T-helper 1 cell treated with Interleukin-12 subunit alpha and Interleukin-12 subunit beta and Interleukin-4 antibody, amounts not matched to agents 30 ng/mL and 1 ng/mL, for 36 hours (primary cell): Measurements from ENCODE around the gene HSD11B1L. TPM values are rescaled to one million over a fixed set of nuclear protein-coding genes. Genes with fewer than 3 reads are reported as not detected.

Experiments used
- intact Hi-C: fragments of 100-400 bp; cut with micrococcal nuclease; formaldehyde crosslinking; loops from one replicate; pipeline ENCODE4 v1.15.1; 2024
- total RNA-seq: library from RNA; stranded (reverse); gene quantifications from 2 replicates; pipeline ENCODE4 v1.2.3, GENCODE V29; 2022

Gene HSD11B1L
- total RNA-seq, 1 donor from 2014 or later = 2.4 TPM

DNA sequence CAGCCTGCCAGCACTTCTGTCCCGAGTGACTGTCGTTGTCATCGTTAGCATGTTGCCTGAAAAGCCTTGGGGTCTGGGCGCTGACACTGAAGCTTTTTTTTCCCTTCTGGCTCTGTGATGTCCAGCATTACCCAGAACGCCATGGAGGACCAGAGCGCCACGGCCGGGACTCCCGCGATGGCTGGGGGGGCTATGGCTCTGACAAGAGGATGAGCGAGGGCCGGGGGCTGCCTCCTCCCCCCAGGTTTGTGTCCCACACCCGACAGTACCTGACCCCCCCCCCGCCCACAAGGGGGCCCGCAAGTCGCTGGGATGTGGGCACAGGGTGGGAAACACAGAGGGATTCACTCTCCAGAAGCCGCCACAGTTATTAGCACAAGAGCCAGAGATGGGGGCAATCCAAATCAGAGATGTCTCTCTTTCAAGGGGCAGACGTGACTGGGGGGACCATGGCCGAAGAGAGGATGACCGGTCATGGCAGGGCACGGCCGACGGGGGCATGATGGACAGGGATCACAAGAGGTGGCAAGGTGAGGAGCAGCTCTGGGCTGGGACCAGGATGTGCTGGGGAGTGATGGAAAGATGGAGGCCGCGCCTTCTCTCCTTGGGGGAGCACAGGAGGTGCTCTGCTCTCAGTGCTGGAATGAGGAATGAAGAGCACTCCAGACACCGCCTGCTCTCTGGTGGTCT lies 13.8 kb upstream of the HSD11B1L start:
- intact Hi-C loops = loop anchor here (5.0 kb wide), 1 partner anchor 230 kb away; no protein-coding TSS in a partner anchor

- intact Hi-C loops = loop anchor here (5.0 kb wide), 1 partner anchor 231 kb away; no protein-coding TSS in a partner anchor
These were observed 13.0 kb upstream of the HSD11B1L start for GRCh38 chr19:5667751-5668271.

DNA sequence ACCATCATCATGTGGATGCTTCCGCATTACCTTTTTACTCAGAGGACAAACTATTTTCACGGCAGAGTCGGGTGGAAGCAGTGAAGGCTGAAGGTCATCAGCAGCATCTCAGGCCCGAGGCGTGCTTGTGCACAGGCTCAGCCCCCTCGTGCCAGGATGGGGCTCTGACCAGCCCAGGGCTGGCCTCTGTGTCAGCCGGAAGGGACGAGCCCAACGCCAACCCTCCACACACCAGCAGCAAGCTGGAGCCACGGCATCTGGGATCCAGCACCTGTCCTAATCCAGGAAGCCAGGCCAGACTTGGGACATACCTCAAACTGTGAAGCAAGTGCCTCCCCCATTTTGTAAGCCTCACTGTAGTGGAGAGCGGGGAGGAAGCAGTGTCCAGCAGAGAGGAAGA lies 11.6 kb upstream of the HSD11B1L start:
- intact Hi-C loops = loop anchor here (5.0 kb wide), 1 partner anchor 232 kb away; no protein-coding TSS in a partner anchor

DNA sequence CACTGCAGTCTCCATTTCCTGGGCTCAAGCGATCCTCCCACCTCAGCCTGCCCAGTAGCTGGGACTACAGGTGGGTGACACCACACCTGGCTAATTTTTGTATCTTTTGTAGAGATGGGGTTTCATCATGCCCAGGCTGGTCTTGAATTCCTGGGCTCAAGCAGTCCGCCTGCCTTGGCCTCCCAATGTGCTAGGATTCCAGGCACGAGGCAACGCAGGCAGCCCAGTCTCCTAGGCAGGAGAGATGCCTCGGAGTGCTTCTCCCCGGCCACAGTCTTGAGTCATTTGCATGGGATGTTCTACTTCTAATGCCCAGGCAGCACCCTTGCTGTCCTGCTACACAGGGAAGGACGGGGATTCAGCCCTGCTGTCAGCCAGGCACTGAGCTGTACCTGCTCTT lies 9.2 kb upstream of the HSD11B1L start:
- intact Hi-C loops = no loop called here

GRCh38 chr19:5672708-5673459 lies 7.9 kb upstream of the HSD11B1L start:
- intact Hi-C loops = no loop called here

DNA sequence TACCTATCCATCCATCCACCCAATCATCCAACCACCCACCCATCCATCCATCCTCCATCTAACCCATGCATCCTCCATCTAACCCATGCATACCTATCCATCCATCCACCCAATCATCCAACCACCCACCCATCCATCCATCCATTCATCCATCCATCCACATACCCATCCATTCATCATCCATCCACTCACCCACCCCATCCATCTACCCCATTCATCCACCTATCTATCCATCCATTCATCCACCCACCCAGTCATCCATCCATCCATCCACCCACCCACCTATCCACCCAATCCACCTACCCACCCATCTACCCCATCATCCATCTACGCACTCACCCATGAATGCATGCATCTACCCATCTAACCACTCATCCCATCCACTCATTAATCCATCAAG lies 7.1 kb upstream of the HSD11B1L start:
- intact Hi-C loops = no loop called here

- intact Hi-C loops = no loop called here
These were observed 6.1 kb upstream of the HSD11B1L start for GRCh38 chr19:5674714-5675113.

GRCh38 chr19:5676105-5676771 lies 4.6 kb upstream of the HSD11B1L start:
- intact Hi-C loops = no loop called here

GRCh38 chr19:5676772-5677105 lies 4.1 kb upstream of the HSD11B1L start:
- intact Hi-C loops = no loop called here

DNA sequence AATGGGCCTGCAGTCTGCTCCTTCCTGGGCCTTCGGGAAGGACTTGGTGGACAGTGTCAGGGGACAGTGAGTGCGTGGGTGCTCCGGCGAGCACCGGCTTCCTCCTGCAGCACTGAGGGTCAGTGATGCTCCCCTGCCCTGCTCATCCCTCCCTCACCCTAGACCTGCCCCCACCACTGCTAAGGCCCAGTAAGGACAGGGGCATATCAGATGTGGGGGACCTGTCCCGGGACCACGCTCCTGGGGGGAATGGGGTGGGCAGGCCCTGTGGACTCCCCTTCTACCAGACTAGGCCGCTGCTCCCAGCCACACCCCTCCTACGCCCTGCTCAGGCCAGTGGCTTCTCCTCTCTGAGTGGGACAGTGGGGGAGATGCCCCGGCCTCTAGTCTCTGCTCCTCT lies 3.7 kb upstream of the HSD11B1L start:
- intact Hi-C loops = no loop called here

GRCh38 chr19:5677580-5677979 lies 3.2 kb upstream of the HSD11B1L start:
- intact Hi-C loops = no loop called here

DNA sequence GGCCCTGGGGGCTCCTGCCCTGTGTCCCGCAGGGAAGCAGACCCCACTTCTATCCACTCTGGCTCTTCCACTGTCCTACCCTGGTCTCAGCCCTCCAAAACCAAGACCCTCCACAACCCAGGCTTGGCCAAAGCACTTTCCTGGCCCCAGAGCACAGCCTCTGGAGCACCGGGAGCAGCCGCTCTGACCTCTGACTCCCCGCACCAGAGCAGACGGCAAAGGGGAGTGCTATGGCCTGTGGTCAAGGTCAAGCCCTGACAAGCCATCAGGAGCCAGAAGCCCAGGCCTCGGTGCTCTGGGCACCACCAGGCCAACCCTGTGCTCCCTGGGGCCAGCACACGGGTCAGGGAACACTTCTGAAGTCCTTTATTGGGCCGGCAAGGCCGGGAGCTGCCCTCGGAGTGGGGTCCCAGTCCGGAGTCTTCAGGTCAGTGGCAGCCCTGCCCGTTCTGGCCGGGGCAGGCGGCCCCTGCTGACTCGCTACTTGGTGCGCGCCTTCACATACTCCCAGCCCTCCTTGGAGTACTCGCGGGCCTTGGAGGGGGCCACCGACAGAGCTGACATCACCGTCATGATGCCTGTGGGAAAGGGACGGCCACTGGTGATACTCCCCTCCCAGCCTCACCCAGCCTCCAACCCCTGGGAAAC lies 2.6 kb upstream of the HSD11B1L start:
- intact Hi-C loops = no loop called here

GRCh38 chr19:5679289-5680083 lies 1.3 kb upstream of the HSD11B1L start:
- intact Hi-C loops = loop anchor here (1.0 to 5.0 kb wide), 9 partner anchors 11 to 1917 kb away; partner anchors contain the start of genes CATSPERD, CHAF1A, LONP1 and MRPL54

GRCh38 chr19:5680084-5680436 lies 767 bp upstream of the HSD11B1L start:
- intact Hi-C loops = loop anchor here (1.0 to 5.0 kb wide), 9 partner anchors 10 to 1917 kb away; partner anchors contain the start of genes CATSPERD, CHAF1A, LONP1 and MRPL54

- intact Hi-C loops = loop anchor here (2.0 to 5.0 kb wide), 4 partner anchors 223 to 1919 kb away; partner anchors contain the start of genes CHAF1A, MRPL54, SH3GL1 and VMAC
These were observed 722 bp downstream of the HSD11B1L start for GRCh38 chr19:5681391-5682106.

GRCh38 chr19:5682107-5682482 lies 1.3 kb downstream of the HSD11B1L start:
- intact Hi-C loops = loop anchor here (5.0 kb wide), 1 partner anchor 1280 kb away; the partner anchor contains the start of genes CHAF1A and SH3GL1

- intact Hi-C loops = loop anchor here (5.0 kb wide), 1 partner anchor 1281 kb away; the partner anchor contains the start of genes CHAF1A and SH3GL1
These were observed 2.5 kb downstream of the HSD11B1L start for GRCh38 chr19:5683177-5683886.

DNA sequence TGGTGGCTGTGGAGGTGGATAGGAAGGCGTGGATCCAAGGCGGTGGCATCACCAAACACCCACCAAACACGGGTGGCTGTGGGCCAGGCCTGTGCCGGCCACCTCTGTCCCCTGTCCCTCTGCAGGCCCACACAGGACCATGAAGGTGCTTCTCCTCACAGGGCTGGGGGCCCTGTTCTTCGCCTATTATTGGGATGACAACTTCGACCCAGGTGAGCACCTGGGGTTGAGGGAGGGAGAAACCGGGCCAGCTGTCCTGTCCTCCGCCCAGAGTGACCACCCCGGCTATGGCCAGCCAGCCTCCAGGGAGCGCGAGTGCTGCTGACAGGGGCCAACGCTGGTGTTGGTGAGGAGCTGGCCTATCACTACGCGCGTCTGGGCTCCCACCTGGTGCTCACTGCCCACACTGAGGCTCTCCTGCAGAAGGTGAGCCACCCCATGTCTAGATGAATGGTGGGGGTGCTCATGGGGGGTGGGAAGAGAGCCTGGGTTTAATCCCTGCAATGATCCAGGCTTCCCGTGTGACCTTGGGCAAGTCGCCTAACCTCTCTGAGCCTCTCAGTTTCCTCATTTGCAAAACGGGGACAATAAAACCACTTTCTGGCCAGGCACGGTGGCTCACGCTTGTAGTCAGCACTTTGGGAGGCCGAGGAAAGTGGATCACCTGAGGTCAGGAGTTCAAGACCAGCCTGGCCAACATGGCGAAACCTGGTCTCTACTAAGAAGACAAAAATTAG lies 4.0 kb downstream of the HSD11B1L start:
- intact Hi-C loops = loop anchor here (5.0 kb wide), 2 partner anchors 1283 to 1358 kb away; partner anchors contain the start of genes CHAF1A and SH3GL1
